Hematopoietic multipotent progenitor cell treated with erythropoietin and hydrocortisone succinate and interleukin-3 and kit ligand, for 17 days (in vitro differentiated cells): ENCODE results near the gene ADAMTSL3.
"Not testable (repeated sequence)": the region's sequence is repeated elsewhere in the genome, so short reads cannot be mapped to it uniquely, and the experiment has no call there.

Source experiments
- DNase-seq: peaks from one replicate; pipeline ENCODE4 v3.0.0-alpha.2; 2015; ENCODE audit warnings: low spot score

Gene ADAMTSL3

DNA sequence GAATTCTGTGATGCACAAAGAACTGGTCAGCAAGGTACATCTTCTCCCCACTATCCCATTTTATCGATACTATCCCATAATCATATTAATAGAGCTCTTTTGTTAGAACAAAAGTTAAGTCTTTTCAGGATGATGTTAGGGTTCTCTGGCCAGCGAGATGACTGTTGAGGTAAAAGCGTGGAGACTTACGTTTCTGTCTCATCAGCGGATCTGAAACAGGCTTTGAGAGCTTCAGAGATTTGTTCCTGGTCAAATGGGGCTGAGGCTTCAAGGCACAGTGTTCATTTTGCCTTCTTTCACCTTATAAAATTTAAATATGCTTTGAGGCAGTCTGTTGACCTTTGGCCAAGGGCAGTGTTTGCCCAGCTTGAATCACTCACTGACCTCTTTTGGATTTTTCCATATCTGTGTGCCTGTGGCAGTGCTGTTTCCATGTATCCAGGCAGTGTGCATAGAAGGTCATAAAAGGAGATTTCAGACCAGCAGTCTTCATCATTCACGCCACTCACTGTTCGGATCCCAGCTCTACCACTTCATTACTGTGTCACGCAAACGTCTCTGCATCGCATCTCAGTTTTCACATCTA, 3.1 kb downstream of the ADAMTSL3 start:
- DNase-seq = no peak

DNA sequence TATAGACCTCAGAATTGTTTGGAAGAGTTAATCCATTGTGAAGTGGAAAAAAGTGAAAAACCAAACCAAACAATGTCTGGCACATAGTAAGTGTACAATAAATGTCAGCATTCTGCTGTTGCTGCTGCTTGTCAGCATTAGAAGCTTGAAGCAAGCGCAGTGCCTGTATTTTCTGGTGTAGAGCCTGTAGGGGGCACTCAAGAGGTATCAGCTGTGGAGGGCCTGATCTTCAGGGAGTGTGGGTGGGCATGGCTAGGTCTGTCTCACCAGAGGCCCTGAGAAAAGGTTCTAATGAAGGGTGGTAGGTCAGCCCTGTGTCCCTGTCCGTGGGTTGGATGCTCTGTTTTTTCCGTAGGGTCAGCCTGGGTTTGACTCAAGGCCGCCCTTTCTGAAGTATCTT, 3.6 kb downstream of the ADAMTSL3 start:
- DNase-seq = no peak

DNA sequence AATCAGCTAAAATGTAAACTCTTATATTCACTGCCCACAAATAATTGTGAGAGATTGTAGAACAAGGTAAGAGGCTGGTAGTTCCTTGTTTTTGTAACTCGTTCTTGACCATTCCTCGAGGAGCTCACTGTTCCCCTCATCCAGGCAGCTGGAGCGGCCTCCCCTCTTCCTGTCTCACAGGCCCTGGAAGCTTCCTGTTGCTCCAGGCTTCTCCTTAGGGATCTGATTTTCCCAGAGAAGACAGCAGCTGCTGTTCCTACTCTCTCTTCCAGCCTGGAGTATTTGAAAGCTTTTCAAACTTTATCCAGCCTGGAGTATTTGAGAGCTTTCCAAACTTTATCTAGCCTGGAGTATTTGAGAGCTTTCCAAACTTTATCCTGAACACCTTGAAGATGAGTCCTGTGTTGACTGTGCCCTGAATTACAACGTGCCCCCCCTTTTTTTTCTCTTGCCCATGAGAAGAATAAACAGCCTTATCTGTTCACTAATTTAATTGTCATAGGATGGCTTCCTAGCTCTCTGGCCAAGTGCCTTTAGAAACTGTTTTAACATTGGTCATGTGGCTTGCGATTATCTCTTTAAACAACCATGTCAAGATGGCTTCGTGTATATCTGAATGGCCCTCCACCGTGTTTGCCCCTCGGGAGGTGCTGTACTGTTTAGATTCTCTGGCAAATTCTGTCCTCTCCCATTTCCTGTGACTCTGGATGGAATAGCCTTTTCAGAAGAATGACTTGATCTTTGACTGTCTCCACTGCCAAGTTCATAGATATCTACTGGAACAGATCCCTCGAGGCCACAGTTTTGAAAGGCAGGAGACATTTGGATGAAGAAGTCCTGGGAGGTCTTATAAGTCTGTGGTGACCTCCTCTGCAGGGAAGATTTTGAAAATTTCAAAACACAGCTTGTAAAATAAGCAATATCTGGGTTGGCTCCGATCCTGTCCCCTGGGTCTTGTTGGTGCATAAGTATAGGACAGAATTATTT, 4.8 kb downstream of the ADAMTSL3 start:
- no peak for DNase-seq

DNA sequence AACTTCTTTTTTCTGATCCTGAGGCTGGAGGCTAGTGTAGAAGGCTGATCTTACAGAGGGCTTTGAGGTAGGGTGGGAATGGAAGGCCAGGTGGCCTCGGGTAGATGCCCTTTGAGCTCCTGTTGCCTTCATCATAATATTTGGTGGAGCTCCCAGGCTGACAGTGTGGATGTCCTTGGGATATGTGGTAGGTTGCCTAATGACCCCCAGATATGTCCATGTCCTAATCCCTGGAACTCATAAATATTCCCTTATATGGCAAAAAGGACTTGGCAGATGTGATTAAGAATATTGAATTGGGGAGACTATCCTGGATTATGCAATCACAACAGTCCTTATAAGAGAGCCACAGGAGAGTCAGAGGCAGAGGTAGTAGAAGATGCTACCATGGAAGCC, 5.5 kb downstream of the ADAMTSL3 start:
- no peak for DNase-seq

DNA sequence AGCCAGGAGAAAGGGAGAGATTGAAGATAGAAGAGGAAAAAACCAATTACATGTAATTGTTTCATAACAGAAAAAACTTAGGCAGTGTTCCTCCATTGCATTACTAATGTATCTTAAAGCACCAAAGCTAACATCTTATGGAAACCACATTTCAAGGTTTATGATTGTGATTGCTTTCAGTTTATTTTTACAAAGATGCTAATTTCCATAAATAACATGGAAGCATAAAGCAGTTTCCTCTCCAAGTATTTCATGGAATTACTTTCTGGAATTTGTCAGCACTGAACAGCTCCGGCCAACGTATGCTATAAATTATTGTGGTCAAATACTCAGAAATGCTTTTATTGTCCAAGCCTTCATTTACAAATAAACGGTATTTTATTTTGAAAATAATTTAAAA, 11.6 kb downstream of the ADAMTSL3 start:
- no peak for DNase-seq

DNA sequence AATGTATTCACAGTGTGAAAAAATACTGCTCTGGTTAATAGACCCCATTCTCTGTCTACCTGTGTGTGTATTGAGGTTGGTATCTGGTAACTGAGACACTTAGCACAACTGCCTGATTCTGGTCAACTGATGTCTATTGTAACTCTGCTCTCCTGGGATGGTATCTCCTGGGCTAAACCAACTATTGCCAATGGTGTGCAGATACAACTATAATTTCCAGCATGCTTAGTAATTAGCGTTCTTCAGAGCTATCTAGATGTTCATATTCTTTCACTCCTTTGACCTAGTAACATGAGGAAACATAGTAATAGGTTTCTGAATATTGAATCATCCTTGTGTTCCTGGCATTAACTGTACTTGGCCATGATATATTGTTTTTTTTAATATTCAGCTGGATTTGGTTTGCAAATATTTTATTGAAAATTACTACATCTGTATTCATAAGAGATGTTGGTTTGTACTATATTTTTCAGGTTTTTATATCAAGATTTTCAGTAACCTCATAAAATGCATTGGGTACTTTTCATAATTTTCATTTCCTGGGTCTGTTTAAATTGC, 16.8 kb downstream of the ADAMTSL3 start:
- DNase-seq = no peak

DNA sequence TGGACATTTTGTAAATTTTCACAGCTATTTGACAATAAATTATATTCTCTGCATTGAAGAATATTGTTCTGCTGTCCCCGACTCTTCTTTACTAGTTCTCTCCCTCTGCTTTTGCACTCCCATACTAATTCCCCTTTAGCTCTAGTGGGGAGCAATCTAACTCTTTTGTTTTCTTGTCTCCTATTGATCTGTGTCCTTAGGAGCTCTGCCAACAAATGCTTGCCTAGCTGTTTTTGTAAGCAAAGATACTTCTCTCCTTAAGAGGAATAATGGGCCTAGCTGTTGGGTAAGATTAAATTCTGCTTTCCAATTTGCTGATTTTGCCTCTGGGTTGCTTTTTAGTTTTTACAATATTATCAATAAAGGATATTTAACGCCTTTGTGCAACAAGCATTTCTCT, 17.7 kb downstream of the ADAMTSL3 start:
- DNase-seq = no peak

DNA sequence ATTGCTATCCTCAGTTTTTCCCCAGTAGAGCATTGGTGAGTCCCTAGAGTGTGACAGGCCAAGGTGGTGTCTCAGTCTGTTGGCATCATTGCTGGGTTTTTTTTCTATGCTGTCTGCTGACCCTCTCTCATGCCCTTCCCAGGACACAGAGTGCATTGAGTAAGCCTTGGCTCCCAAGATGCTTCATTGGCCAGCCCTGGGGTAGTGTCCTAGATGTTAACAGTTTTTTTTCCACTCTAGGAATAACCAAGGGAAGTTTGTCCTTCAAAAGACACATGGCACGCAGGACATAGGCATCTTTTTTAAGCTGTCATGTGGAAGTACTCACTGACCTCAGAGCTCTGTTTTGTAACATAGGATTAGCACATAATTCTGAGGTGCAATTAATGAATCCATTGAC, 19.5 kb downstream of the ADAMTSL3 start:
- DNase-seq = no peak

DNA sequence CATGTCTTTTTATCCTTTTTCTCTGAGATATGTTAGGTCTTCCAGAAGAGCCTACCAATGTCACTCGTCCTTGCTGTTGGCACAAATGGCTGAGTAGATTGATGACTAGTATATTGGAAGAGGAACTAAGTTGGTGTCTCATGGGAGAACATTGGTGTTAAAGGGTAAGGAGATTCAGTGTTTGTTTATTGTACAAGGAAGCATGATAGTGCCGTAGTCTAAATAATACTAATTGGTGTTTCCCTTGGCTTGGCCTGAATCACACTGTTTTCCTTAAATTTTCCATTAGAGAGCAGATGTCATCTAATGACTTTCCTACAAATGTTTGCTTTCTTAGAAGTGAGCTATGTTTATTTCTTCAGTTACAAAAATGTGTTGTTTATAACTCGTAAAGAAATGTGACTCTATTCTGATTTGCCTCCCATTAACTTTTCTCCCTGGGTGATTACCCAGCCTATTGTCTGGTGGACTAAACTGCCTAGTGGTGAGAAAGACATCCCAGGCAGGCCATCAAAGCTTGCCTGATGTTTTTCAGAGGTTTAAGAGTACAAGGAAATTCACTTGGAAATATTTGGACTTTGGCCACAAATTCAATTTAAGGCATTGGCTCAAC, 28.7 kb downstream of the ADAMTSL3 start:
- DNase-seq = no peak

DNA sequence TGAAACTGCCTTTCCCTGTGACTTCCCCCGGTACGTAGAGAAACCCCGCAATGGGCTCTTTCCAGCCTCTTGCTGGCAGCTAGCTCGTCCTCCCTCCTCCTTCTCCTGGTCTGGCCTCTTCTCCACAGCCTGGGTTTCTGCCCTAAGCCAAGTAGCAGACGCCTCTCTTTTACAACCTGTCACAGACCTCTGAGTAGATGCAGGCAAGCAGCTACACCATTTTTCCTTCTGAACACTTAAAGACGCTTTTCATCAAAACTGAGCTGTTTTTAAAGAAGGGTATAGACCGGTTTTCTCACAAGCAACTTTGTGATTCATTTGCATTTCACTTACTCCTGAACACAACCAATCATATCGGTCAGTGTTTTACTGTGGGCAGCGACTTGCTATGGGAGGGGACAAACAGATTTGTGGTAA, 32.0 kb downstream of the ADAMTSL3 start:
- DNase-seq = no peak

DNA sequence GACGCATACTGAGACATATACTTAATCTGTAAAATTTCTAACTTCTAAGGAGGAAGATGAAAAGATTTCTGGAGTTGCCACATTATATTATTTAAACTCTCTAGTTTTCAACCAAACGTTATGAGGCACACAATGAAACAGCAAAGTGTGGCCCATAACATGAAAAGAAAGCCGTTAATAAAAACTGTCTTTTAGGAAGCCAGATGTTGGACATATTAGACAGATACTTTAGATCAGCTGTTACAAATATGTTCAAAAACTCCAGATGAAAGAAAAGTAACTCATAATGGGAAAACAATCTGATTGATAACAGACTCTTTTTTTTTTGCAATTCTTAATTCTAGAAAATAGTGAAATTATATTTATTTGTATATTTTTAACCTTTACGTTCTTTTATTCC, 34.3 kb downstream of the ADAMTSL3 start:
- DNase-seq = no peak

DNA sequence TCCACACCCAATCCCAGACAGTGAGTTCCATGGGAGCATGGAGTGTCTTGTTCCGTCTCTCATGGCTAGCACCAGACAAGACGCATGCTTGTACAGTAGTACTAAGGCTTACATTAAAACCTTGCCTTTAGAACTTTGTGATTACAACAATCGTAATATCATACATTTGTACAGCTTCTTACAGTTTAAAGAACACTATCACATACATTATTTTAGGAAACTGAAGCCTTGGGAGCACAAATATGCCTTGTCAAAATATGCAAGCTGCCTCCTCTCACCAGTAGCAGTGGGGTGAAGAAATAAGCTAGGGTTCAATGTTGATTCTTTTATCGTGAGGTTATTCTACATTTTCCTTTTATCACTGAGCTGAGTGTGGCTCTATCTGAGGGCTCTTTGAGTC, 36.8 kb downstream of the ADAMTSL3 start:
- DNase-seq = no peak

DNA sequence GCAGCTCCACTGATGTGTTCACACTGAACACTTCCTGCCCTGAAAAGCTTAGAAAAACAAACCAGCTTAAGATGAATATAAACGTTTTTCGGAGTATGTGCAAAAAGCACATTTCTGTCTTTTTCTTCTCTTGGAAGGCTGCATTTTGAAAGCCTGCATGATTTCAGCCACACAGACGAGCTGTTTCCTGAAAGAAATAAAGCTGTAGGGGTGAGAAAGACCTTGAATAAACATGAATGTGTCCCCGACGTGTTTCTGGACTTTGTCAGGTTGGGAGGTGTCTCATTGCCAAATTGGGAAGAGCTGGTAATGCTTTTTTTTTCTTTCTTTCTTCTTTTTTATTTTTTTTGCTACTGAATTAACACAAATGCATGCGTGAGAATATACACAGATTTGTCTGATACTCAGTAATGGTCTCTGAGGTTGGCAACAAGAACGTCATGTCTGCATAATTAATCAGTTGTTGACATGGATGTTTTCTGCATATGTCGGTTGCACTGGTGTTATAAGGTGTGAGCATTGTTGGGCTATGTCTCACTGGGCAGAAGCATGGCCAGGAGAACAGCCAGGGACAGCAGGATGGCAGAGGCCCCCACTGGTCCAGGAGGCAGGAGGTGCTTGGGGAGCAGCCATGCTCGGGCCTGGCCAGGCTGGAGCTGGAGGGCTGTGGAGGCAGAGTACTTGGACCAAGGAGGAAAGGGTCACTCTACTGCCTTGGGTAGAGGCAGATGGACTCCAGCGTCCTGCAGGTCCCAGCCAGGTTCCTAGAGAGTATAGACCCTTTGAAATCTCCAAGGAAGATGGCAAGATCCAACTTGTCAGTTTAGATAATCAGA, 39.0 kb downstream of the ADAMTSL3 start:
- DNase-seq = no peak

DNA sequence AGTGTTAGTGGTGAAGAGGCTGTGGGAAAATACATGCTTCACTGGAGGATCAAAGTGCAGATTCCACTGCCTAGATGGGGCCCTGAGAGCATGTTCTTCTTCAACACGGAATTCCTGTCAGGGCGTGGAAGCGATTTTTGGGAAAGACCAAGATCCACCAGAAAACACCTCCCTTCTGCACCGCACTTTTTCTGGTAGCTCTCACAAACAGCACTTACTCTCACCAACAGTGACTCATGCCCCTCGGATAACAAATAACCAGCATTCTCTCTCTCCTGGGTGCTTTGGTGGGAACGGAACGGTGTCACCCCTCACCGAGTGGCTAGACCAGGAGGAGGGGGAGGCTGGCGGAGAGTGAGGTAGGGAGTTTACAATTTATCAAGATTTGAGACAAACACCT, 40.1 kb downstream of the ADAMTSL3 start:
- DNase-seq = no peak

DNA sequence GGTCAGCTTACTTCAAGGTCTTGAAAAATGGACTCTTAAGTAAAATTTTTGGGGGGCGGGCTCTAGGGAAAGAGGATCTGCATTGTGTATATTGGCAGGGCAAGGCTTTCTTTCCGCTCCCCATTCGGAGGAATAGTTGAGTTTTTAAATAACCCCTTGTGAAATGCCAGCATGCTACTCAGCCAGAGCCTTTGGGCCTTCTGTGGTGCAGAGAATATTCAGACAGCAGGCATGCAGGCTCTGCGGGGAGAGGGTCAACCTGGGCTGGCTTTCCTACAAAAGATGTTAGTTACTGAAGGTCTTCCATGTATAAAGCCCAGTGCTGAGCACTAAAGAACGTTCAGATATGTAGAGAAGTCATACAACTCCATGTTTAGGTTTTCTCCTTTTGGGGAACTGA, 40.6 kb downstream of the ADAMTSL3 start:
- DNase-seq = no peak

DNA sequence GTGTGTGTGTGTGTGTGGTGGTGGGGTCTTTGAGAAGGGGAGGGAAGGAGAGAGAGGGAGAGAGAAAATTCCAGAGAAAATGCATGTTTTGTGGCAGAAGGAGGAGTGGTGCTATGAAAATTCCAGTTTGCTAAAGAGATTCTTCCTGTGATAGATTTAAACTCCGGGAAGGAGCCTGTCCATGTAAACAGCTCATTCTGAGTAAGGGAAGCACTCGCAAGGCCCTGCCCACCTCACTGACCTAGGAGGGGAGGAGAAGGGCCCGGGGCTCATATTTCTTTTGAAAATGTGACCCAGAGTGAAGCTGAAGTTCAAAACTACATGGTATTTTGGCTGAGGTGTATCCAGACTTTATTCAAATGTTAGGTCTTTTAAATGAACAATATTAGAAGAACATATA, 41.3 kb downstream of the ADAMTSL3 start:
- no peak for DNase-seq

DNA sequence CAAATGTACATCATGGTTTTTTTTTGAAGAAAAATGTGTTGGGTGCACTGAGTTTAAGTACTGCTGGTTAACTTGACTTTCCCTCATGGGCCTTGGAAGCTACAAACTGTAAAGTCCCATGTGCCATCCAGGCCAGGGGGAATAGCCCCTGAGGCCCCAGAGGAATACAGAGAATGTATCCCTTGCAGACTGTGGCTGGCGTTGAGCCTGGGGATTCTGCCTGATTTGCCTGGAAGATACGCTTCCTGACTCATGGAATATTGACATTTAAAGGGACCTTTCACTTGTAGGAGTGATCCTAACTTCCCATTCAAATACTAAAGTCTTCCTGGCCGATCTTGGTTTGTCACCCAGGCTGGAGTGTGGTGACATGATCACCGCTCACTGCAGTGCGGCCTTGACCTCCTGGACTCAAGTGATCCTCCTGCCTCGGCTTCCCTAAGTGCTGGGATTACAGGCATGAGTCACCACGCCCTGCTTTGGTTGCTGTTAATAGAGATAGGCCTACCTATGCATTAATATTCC, 42.0 kb downstream of the ADAMTSL3 start:
- no peak for DNase-seq

DNA sequence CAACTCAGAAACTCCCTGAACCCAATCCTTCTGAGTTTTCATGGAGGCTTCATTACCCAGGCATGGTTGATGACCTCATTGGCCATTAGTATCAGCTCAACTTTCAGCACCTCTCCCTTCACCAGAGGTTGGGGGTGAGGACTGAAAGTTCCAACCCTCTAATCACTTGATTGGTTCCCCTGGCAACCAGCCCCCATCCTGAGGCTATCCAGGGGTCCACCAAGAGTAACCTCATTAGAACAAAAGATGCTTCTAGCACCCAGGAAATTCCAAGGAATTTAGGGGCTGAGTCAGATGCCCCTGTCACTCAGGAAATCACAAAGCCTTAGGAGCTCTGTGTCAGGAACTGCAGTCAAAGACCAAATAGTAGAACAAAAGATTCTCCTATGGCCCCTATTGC, 43.8 kb downstream of the ADAMTSL3 start:
- DNase-seq = no peak

DNA sequence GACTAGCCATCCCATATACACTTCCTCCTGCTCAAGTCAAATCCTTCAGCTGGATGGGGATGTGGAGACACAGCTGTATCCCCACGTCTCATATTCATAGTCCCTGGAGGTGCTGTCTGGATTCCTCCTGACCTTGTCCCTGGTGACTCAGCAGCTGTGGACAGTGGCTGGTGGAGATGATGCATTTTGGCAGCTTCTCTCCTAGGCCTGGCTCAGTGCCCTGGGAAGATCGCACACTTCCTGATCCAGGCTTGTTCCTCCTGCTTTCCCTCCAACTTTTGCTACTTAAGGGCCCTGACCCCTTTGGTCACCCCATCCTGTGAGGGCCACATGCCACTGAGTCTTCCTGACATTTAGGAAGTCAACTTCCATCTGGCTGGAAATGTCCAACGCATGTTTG, 44.4 kb downstream of the ADAMTSL3 start:
- DNase-seq = no peak

DNA sequence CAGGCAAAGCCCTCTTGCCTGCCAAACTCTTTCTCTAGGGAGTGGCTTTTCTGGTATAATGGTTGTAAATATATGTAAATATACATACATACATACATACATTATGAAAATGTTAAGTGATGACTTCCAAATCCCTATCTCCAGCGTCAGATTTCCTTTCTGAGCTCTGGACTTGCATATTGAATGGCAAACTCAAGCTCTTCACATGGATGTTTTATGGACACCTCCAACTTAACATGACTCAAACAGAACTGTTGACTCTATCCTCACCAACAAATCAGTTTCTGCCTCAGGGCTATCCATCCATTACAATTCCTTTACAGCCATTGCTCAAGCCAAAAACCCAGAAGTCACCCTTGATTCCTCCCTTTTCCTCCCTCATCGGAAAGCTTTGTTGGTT, 45.1 kb downstream of the ADAMTSL3 start:
- DNase-seq = no peak

DNA sequence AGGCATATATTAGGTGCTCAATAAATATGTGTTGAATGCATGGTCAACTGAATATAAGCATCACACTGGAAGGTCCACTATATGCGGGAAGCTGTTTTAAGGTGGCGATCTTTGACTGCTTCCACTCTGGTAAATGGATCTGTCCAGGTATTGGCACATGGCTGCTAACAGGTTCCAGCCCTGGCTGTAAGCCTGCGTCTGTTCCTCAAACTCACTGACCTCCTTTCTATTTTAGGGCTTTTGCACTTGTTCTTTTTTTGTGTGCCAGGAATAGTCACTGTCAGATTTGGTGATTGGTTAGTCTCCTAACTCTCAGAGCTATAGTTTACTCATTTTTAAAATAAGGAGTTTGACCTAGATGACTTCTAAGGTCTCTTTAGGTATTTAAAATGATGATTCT, 46.2 kb downstream of the ADAMTSL3 start:
- DNase-seq = no peak

DNA sequence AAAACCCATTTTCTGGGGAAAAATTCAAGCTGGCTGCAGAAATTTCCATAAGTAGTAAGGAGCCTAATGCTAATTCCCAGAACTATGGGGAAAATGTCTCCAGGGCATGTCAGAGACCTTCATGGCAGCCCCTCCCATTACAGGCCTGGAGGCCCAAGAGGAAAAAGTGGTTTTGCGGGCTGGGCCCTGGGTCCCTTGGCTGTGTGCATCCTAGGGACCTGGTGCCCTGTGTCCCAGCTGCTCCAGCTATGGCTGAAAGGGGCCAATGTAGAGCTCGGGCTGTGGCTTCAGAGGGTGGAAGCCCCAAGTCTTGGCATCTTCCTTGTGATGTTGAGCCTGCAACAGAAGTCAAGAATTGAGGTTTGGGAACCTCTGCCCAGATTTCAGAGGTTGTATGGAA, 48.4 kb downstream of the ADAMTSL3 start:
- not testable (repeated sequence) for DNase-seq
